BLaER1 treated with 17β-estradiol and CSF1 and Interleukin-3, amounts not matched to agents 10 nM and 100 nM (cell line): ENCODE data around the gene NFATC4.
A peak's percentile ranks its signal among the peaks of the same experiment; 100 is the strongest.
"Not testable (repeated sequence)": the region's sequence is repeated elsewhere in the genome, so short reads cannot be mapped to it uniquely, and the experiment has no call there.

Experiments
- H3K27ac ChIP-seq, 11 experiments: shearing (Covaris generic); formaldehyde crosslinking; 2 replicates each; pipeline ENCODE4 v1.8.1; 2022
- H3K27me3 ChIP-seq, 11 experiments: shearing (Covaris generic); formaldehyde crosslinking; 2 replicates each; pipeline ENCODE4 v1.8.1; 2022
- H3K36me3 ChIP-seq, 11 experiments: shearing (Covaris generic); formaldehyde crosslinking; 2 replicates each; pipeline ENCODE4 v1.8.1; 2022
- H3K4me1 ChIP-seq, 10 experiments: shearing (Covaris generic); formaldehyde crosslinking; 2 replicates each; pipeline ENCODE4 v1.8.1; 2022
- H3K4me2 ChIP-seq, 11 experiments: shearing (Covaris generic); formaldehyde crosslinking; 2 replicates each; pipeline ENCODE4 v1.8.1; 2022
- H3K4me3 ChIP-seq, 10 experiments: shearing (Covaris generic); formaldehyde crosslinking; 2 replicates each; pipeline ENCODE4 v1.8.1; 2022
- H3K9ac ChIP-seq, 11 experiments: shearing (Covaris generic); formaldehyde crosslinking; 2 replicates each; pipeline ENCODE4 v1.8.1; 2022
- H3K9me3 ChIP-seq, 11 experiments: shearing (Covaris generic); formaldehyde crosslinking; replicated peaks in 1 of 11; 2 replicates each; pipeline ENCODE4 v1.8.1; 2022
- H4K20me1 ChIP-seq, 11 experiments: shearing (Covaris generic); formaldehyde crosslinking; 2 replicates each; pipeline ENCODE4 v1.8.1; 2022
- Cebpa-rat ChIP-seq, 11 experiments: shearing (Covaris generic); IDR thresholded peaks; 2 replicates each; pipeline ENCODE4 v1.8.1; 2022

NFATC4 gene

GRCh38 chr14:24366721-24367513 lies 1.1 kb upstream of the NFATC4 start:
- no peak for TF ChIP-seq Cebpa-rat (IDR thresholded peaks at IDR 0.05)
- Histone ChIP-seq H4K20me1 (peaks cover 0 to 4% (median 0%) of the 10 kb centered on the region in 11 experiments; a peak in 1 of 22 replicates), H3K27ac (peak overlapping the region; percentile 62 to 96 (median 87); a peak in 21 of 22 replicates), H3K9ac (peak overlapping the region; percentile 75 to 94 (median 84)), H3K27me3 (no peaks in the 10 kb centered on the region), H3K4me3 (peak overlapping the region; percentile 55 to 94 (median 78)), H3K4me1 (peaks cover 29 to 56% (median 41%) of the 10 kb centered on the region in 10 experiments), H3K4me2 (peak overlapping the region; percentile 84 to 99 (median 94)), H3K36me3 (peaks cover 0 to 18% (median 7%) of the 10 kb centered on the region in 11 experiments; a peak in 13 of 22 replicates), H3K9me3 (no peaks in the 10 kb centered on the region)

- Histone ChIP-seq H3K9me3 (no peaks in the 10 kb centered on the region), H4K20me1 (peaks cover 0 to 4% (median 0%) of the 10 kb centered on the region in 11 experiments; a peak in 1 of 22 replicates), H3K36me3 (peaks cover 0 to 31% (median 19%) of the 10 kb centered on the region in 11 experiments; a peak in 20 of 22 replicates), H3K9ac (peak overlapping the region; percentile 77 to 94 (median 84)), H3K4me2 (peak overlapping the region; percentile 84 to 99 (median 94)), H3K27ac (peak overlapping the region; percentile 40 to 96 (median 87); a peak in 21 of 22 replicates), H3K4me3 (peak overlapping the region; percentile 55 to 94 (median 78)), H3K27me3 (no peaks in the 10 kb centered on the region), H3K4me1 (peaks cover 26 to 56% (median 40%) of the 10 kb centered on the region in 10 experiments)
- TF ChIP-seq Cebpa-rat (IDR thresholded peaks at IDR 0.05), result no peak
These were observed 203 bp downstream of the NFATC4 start for GRCh38 chr14:24368212-24368561.

- peak overlapping the region; percentile 40 to 96 (median 87); a peak in 21 of 22 replicates for H3K27ac ChIP-seq
- H3K4me2 ChIP-seq, result peak overlapping the region; percentile 84 to 99 (median 94)
- no peaks in the 10 kb centered on the region for H3K27me3 ChIP-seq
These were observed 723 bp downstream of the NFATC4 start for GRCh38 chr14:24368562-24369252.

GRCh38 chr14:24369463-24369862 lies 1.5 kb downstream of the NFATC4 start:
- H3K4me2 ChIP-seq, result peak overlapping the region; percentile 84 to 99 (median 94); a peak in 19 of 22 replicates
- H3K4me3 ChIP-seq, result peak overlapping the region in 5 of 10 experiments; percentile 76 to 94 (median 82); a peak in 7 of 20 replicates
- TF ChIP-seq Cebpa-rat (IDR thresholded peaks at IDR 0.05), result no peak
- H4K20me1 ChIP-seq, result peaks cover 0 to 4% (median 0%) of the 10 kb centered on the region in 11 experiments; a peak in 1 of 22 replicates
- H3K9me3 ChIP-seq, result no peaks in the 10 kb centered on the region
- H3K27ac ChIP-seq, result peak overlapping the region in 7 of 11 experiments; percentile 86 to 96 (median 92); a peak in 8 of 22 replicates
- H3K9ac ChIP-seq, result peak overlapping the region in 6 of 11 experiments; percentile 84 to 94 (median 89); a peak in 9 of 22 replicates
- peaks cover 26 to 59% (median 42%) of the 10 kb centered on the region in 10 experiments for H3K4me1 ChIP-seq
- peaks cover 0 to 43% (median 32%) of the 10 kb centered on the region in 11 experiments; a peak in 20 of 22 replicates for H3K36me3 ChIP-seq
- no peaks in the 10 kb centered on the region for H3K27me3 ChIP-seq

More at GRCh38 chr14:24368562-24369252, 723 bp downstream of the NFATC4 start:
- H3K36me3 ChIP-seq, result peaks cover 0 to 36% (median 25%) of the 10 kb centered on the region in 11 experiments; a peak in 20 of 22 replicates
- peak overlapping the region; percentile 55 to 94 (median 78) for H3K4me3 ChIP-seq
- peaks cover 0 to 4% (median 0%) of the 10 kb centered on the region in 11 experiments; a peak in 1 of 22 replicates for H4K20me1 ChIP-seq
- H3K9ac ChIP-seq, result peak overlapping the region; percentile 77 to 94 (median 84)
- H3K9me3 ChIP-seq, result no peaks in the 10 kb centered on the region
- peaks cover 26 to 56% (median 40%) of the 10 kb centered on the region in 10 experiments for H3K4me1 ChIP-seq
- TF ChIP-seq Cebpa-rat (IDR thresholded peaks at IDR 0.05), result no peak

GRCh38 chr14:24369907-24370687 lies 2.1 kb downstream of the NFATC4 start:
- no peak for TF ChIP-seq Cebpa-rat (IDR thresholded peaks at IDR 0.05)
- Histone ChIP-seq H3K4me3 (no peak overlapping the region), H3K36me3 (peaks cover 0 to 50% (median 39%) of the 10 kb centered on the region in 11 experiments; a peak in 20 of 22 replicates), H3K4me1 (peaks cover 23 to 62% (median 40%) of the 10 kb centered on the region in 10 experiments), H4K20me1 (peaks cover 0 to 4% (median 0%) of the 10 kb centered on the region in 11 experiments; a peak in 1 of 22 replicates), H3K27ac (peak overlapping the region in 1 of 11 experiments; percentile 31; a peak in 1 of 22 replicates), H3K9me3 (no peaks in the 10 kb centered on the region), H3K27me3 (no peaks in the 10 kb centered on the region), H3K4me2 (peak overlapping the region in 7 of 11 experiments; percentile 5 to 89 (median 36); a peak in 9 of 22 replicates), H3K9ac (peak overlapping the region in 1 of 11 experiments; percentile 35; a peak in 3 of 22 replicates)

GRCh38 chr14:24370748-24371147 lies 2.8 kb downstream of the NFATC4 start:
- Histone ChIP-seq H4K20me1 (peaks cover 0 to 4% (median 0%) of the 10 kb centered on the region in 11 experiments; a peak in 1 of 22 replicates), H3K27ac (0 out of 22 replicates have a peak overlapping the region, but pooled peaks of 1 of the 11 experiments have one; percentile 31), H3K9ac (no peak overlapping the region), H3K4me1 (peaks cover 23 to 62% (median 40%) of the 10 kb centered on the region in 10 experiments), H3K27me3 (no peaks in the 10 kb centered on the region), H3K36me3 (peaks cover 0 to 56% (median 43%) of the 10 kb centered on the region in 11 experiments; a peak in 20 of 22 replicates), H3K9me3 (no peaks in the 10 kb centered on the region), H3K4me2 (peak overlapping the region in 3 of 11 experiments; percentile 36 to 89 (median 86); a peak in 3 of 22 replicates), H3K4me3 (no peak overlapping the region)
- TF ChIP-seq Cebpa-rat (IDR thresholded peaks at IDR 0.05), result no peak

- not testable (repeated sequence) for H3K4me3 ChIP-seq, H4K20me1 ChIP-seq, H3K9me3 ChIP-seq, H3K27me3 ChIP-seq, H3K9ac ChIP-seq, H3K27ac ChIP-seq
- Histone ChIP-seq H3K4me1 (peaks cover 25 to 62% (median 45%) of the 10 kb centered on the region in 10 experiments), H3K36me3 (peaks cover 0 to 64% (median 51%) of the 10 kb centered on the region in 11 experiments; a peak in 20 of 22 replicates), H3K4me2 (peak overlapping the region in 2 of 11 experiments; percentile 15 to 21; a peak in 2 of 22 replicates)
These were observed 3.6 kb downstream of the NFATC4 start for GRCh38 chr14:24371605-24372004.
